ENCODE measurements around the gene PRRT3. TPM values are rescaled to one million over a fixed set of nuclear protein-coding genes. Genes with fewer than 3 reads are reported as not detected.

The PRRT3 gene
- total and polyA plus RNA-seq, 2 of the 13 experiments (the other 11 are each of a cell fraction or from before 2014, with no cell fraction given), result 0.22 to 0.44 TPM

- no peak for TF ChIP-seq DNMT1 (CRISPR knock-in tag; IDR thresholded peaks at IDR 0.05)
- TF ChIP-seq ZNF616 (CRISPR knock-in tag; IDR thresholded peaks at IDR 0.05; ENCODE audit: low read depth), result no peak
- TF ChIP-seq ARID4A (CRISPR knock-in tag; IDR thresholded peaks at IDR 0.05; ENCODE audit: borderline replicate concordance), result no peak
- TF ChIP-seq POLR2G (IDR thresholded peaks at IDR 0.05; ENCODE audit: low read depth, low read length), result peak; percentile 39; the same call in 1 of the 2 replicates
- TF ChIP-seq, protein P1, sequence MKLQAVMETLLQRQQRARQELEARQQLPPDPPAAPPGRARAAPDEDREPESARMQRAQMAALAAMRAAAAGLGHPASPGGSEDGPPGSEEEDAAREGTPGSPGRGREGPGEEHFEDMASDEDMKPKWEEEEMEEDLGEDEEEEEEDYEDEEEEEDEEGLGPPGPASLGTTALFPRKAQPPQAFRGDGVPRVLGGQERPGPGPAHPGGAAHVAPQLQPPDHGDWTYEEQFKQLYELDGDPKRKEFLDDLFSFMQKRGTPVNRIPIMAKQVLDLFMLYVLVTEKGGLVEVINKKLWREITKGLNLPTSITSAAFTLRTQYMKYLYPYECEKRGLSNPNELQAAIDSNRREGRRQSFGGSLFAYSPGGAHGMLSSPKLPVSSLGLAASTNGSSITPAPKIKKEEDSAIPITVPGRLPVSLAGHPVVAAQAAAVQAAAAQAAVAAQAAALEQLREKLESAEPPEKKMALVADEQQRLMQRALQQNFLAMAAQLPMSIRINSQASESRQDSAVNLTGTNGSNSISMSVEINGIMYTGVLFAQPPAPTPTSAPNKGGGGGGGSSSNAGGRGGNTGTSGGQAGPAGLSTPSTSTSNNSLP (IDR thresholded peaks at IDR 0.05; ENCODE audit: low read depth, low read length), result no peak
- TF ChIP-seq POLR2AphosphoS2 (IDR thresholded peaks at IDR 0.05; ENCODE audit: low read depth, low read length), result no peak
- TF ChIP-seq RFX1 (IDR thresholded peaks at IDR 0.05), result no peak
- TF ChIP-seq ZNF207 (IDR thresholded peaks at IDR 0.05; ENCODE audit: borderline replicate concordance), result no peak
- no peak; the same call in 1 of the 2 replicates for TF ChIP-seq ZSCAN21 (CRISPR knock-in tag; IDR thresholded peaks at IDR 0.05; ENCODE audit: borderline replicate concordance)
- TF ChIP-seq KDM2A (CRISPR knock-in tag; IDR thresholded peaks at IDR 0.05; ENCODE audit: borderline replicate concordance, low read depth), result peak; percentile 62
- TF ChIP-seq ZNF180 (CRISPR knock-in tag; IDR thresholded peaks at IDR 0.05; ENCODE audit: borderline replicate concordance, low read depth), result no peak
- no peak; the same call in 1 of the 2 replicates for TF ChIP-seq SIX1 (CRISPR knock-in tag; IDR thresholded peaks at IDR 0.05; ENCODE audit: borderline replicate concordance)
- peak; percentile 83 for TF ChIP-seq ZNF703 (CRISPR knock-in tag; IDR thresholded peaks at IDR 0.05; ENCODE audit: borderline replicate concordance)
- TF ChIP-seq ZNF446 (CRISPR knock-in tag; IDR thresholded peaks at IDR 0.05), result peak; percentile 90; the same call in 1 of the 2 replicates
- no peak for TF ChIP-seq ZNF816 (CRISPR knock-in tag; IDR thresholded peaks at IDR 0.05; ENCODE audit: borderline replicate concordance)
- 0 out of 2 replicates have a peak, but pooled peaks have one; percentile 25 for TF ChIP-seq PITX1 (CRISPR knock-in tag; IDR thresholded peaks at IDR 0.05)
- TF ChIP-seq MYNN (CRISPR knock-in tag; IDR thresholded peaks at IDR 0.05; ENCODE audit: low read depth), result peak; percentile 31; the same call in 1 of the 2 replicates
- 0 out of 2 replicates have a peak, but pooled peaks have one; percentile 48 for TF ChIP-seq JUND (CRISPR knock-in tag; IDR thresholded peaks at IDR 0.05)
- TF ChIP-seq, protein P2, sequence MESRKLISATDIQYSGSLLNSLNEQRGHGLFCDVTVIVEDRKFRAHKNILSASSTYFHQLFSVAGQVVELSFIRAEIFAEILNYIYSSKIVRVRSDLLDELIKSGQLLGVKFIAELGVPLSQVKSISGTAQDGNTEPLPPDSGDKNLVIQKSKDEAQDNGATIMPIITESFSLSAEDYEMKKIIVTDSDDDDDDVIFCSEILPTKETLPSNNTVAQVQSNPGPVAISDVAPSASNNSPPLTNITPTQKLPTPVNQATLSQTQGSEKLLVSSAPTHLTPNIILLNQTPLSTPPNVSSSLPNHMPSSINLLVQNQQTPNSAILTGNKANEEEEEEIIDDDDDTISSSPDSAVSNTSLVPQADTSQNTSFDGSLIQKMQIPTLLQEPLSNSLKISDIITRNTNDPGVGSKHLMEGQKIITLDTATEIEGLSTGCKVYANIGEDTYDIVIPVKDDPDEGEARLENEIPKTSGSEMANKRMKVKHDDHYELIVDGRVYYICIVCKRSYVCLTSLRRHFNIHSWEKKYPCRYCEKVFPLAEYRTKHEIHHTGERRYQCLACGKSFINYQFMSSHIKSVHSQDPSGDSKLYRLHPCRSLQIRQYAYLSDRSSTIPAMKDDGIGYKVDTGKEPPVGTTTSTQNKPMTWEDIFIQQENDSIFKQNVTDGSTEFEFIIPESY (CRISPR knock-in tag; IDR thresholded peaks at IDR 0.05), result no peak; the same call in 1 of the 2 replicates
- no peak for TF ChIP-seq ZNF121 (CRISPR knock-in tag; IDR thresholded peaks at IDR 0.05)
- no peak for TF ChIP-seq ZNF775 (CRISPR knock-in tag; IDR thresholded peaks at IDR 0.05; ENCODE audit: borderline replicate concordance)
- TF ChIP-seq YY1 (IDR thresholded peaks at IDR 0.05; ENCODE audit: insufficient read depth, insufficient replicate concordance, low read depth, low read length), result peak; percentile 31
Measured at GRCh38 chr3:9932843-9933560, 19.2 kb downstream of the PRRT3 start (continued).

Data from HepG2 (cell line).